GM23248 (cell line): ENCODE results near the gene SDK2.

Experiments used
- EZH2 ChIP-seq: fragments of 200-600 bp; sonication (generic); IDR thresholded peaks from 2 replicates; pipeline ENCODE4 v1.6.1; 2018; ENCODE audit warnings: antibody characterized with exemption, mild to moderate bottlenecking; ENCODE audit not compliant: insufficient read depth, poor library complexity, severe bottlenecking
- EZH2phosphoT487 ChIP-seq: fragments of 200-600 bp; sonication (generic); IDR thresholded peaks from 2 replicates; pipeline ENCODE4 v1.6.1; 2018; ENCODE audit warnings: antibody characterized with exemption, moderate library complexity, mild to moderate bottlenecking, low read depth; ENCODE audit not compliant: insufficient read depth

DNA sequence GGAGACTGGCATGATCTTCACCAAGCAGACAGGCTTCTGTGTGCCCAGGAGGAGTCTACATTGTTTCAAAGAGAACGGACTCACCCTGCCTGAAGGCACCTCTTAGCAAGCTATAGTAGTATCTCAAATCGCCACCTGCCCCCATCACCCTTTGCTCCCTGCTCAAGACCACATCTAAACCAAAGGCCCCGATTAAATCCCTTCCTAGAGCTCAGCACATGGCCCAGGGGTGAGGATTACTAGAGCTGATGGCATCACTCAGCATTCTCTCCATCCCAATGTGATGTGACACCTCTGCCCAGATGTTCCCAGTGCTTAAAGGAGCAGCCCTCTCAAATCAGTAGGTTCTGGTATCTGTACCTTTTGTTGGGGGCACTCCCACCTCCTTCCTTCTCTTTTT, 324.5 kb downstream of the SDK2 start:
- TF ChIP-seq EZH2 (no peak), EZH2phosphoT487 (no peak)
